ENCODE data around the gene WWP2. TPM values are rescaled to one million over a fixed set of nuclear protein-coding genes. Genes with fewer than 3 reads are reported as not detected.
"Not testable (repeated sequence)": the region's sequence is repeated elsewhere in the genome, so short reads cannot be mapped to it uniquely, and the experiment has no call there.

Gene WWP2
- polyA plus RNA-seq, 1 donor from 2014 or later: 11.9 TPM

- Histone ChIP-seq H4K20me1 (ENCODE audit: insufficient read depth) (no peaks in the 10 kb centered on the region), H3K79me2 (replicated peaks; ENCODE audit: insufficient read depth, low read length) (no peaks in the 10 kb centered on the region), H3K4me2 (ENCODE audit: low read length) (no peak overlapping the region), H3K9me3 (ENCODE audit: low read length) (no peaks in the 10 kb centered on the region), H3F3A (ENCODE audit: insufficient read depth, low read length, poor library complexity, severe bottlenecking) (no peaks in the 10 kb centered on the region), H3K9me2 (ENCODE audit: insufficient read depth, low read length) (no peaks in the 10 kb centered on the region), H2AFZ (ENCODE audit: low read depth, low read length) (no peak overlapping the region), H3K27me3 (ENCODE audit: insufficient read depth, low read depth, low read length) (no peaks in the 10 kb centered on the region), H3K36me3 (ENCODE audit: insufficient read depth, low read length) (no peaks in the 10 kb centered on the region), H3K27ac (ENCODE audit: low read length) (no peak overlapping the region), H3K9ac (ENCODE audit: low read length) (no peak overlapping the region), H3K4me3 (ENCODE audit: low read length) (no peak overlapping the region)
- TF ChIP-seq POLR2AphosphoS5 (IDR thresholded peaks at IDR 0.05) (no peak), EZH2 (IDR thresholded peaks at IDR 0.05; ENCODE audit: borderline replicate concordance, insufficient read depth, low read length, poor library complexity, severe bottlenecking) (no peak), SMC3 (conservative IDR thresholded peaks at IDR 0.05; ENCODE audit: poor library complexity) (no peak), REST (IDR thresholded peaks at IDR 0.05; ENCODE audit: borderline replicate concordance) (no peak), RAD21 (conservative IDR thresholded peaks at IDR 0.05) (no peak), MXI1 (conservative IDR thresholded peaks at IDR 0.05; ENCODE audit: poor library complexity, severe bottlenecking) (no peak), TAF1 (IDR thresholded peaks at IDR 0.05; ENCODE audit: low read depth) (no peak), EP300 (conservative IDR thresholded peaks at IDR 0.05; ENCODE audit: poor library complexity, severe bottlenecking) (no peak)
- TF ChIP-seq, protein P1, sequence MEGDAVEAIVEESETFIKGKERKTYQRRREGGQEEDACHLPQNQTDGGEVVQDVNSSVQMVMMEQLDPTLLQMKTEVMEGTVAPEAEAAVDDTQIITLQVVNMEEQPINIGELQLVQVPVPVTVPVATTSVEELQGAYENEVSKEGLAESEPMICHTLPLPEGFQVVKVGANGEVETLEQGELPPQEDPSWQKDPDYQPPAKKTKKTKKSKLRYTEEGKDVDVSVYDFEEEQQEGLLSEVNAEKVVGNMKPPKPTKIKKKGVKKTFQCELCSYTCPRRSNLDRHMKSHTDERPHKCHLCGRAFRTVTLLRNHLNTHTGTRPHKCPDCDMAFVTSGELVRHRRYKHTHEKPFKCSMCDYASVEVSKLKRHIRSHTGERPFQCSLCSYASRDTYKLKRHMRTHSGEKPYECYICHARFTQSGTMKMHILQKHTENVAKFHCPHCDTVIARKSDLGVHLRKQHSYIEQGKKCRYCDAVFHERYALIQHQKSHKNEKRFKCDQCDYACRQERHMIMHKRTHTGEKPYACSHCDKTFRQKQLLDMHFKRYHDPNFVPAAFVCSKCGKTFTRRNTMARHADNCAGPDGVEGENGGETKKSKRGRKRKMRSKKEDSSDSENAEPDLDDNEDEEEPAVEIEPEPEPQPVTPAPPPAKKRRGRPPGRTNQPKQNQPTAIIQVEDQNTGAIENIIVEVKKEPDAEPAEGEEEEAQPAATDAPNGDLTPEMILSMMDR (IDR thresholded peaks at IDR 0.05; ENCODE audit: poor library complexity, severe bottlenecking): no peak
These were observed 90.7 kb downstream of the WWP2 start for GRCh38 chr16:69852815-69853214.

DNA sequence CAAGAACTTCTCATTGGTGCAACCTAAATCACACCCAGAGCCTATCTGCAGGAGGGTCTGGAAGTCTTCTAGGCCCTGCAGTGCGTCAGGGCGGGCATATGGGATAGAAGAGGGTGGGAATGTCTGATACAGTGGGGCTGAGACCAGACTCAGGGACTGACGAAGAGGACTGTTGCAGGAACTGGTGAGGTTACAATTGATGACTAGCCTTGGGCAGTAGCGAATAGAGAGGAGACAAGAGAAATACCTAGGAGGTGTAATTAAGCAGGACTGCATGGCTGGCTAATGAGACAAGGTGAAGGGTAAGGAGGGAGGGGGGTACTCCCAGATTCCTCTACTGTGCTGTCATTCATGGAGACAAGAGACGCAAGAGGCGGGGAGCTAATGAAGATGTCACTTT, 91.3 kb downstream of the WWP2 start:
- H4K20me1 ChIP-seq (ENCODE audit: insufficient read depth): no peaks in the 10 kb centered on the region
- H3K27me3 ChIP-seq (ENCODE audit: insufficient read depth, low read depth, low read length): no peaks in the 10 kb centered on the region
- no peak overlapping the region for H2AFZ ChIP-seq (ENCODE audit: low read depth, low read length)
- no peaks in the 10 kb centered on the region for H3K36me3 ChIP-seq (ENCODE audit: insufficient read depth, low read length)
- no peaks in the 10 kb centered on the region for H3K9me3 ChIP-seq (ENCODE audit: low read length)
- no peaks in the 10 kb centered on the region for H3K79me2 ChIP-seq (replicated peaks; ENCODE audit: insufficient read depth, low read length)
- no peaks in the 10 kb centered on the region for H3K9me2 ChIP-seq (ENCODE audit: insufficient read depth, low read length)
- no peak overlapping the region for H3K4me3 ChIP-seq (ENCODE audit: low read length)
- H3K27ac ChIP-seq (ENCODE audit: low read length): no peak overlapping the region
- H3K4me2 ChIP-seq (ENCODE audit: low read length): no peak overlapping the region
- TF ChIP-seq REST (IDR thresholded peaks at IDR 0.05; ENCODE audit: borderline replicate concordance): no peak
- TF ChIP-seq MXI1 (conservative IDR thresholded peaks at IDR 0.05; ENCODE audit: poor library complexity, severe bottlenecking): no peak
- TF ChIP-seq SMC3 (conservative IDR thresholded peaks at IDR 0.05; ENCODE audit: poor library complexity): no peak
- TF ChIP-seq, protein P1 (IDR thresholded peaks at IDR 0.05; ENCODE audit: poor library complexity, severe bottlenecking): no peak
- no peak for TF ChIP-seq POLR2AphosphoS5 (IDR thresholded peaks at IDR 0.05)
- TF ChIP-seq EP300 (conservative IDR thresholded peaks at IDR 0.05; ENCODE audit: poor library complexity, severe bottlenecking): no peak
- TF ChIP-seq RAD21 (conservative IDR thresholded peaks at IDR 0.05): no peak
- no peak for TF ChIP-seq EZH2 (IDR thresholded peaks at IDR 0.05; ENCODE audit: borderline replicate concordance, insufficient read depth, low read length, poor library complexity, severe bottlenecking)
- H3F3A ChIP-seq (ENCODE audit: insufficient read depth, low read length, poor library complexity, severe bottlenecking): no peaks in the 10 kb centered on the region
- no peak overlapping the region for H3K9ac ChIP-seq (ENCODE audit: low read length)

DNA sequence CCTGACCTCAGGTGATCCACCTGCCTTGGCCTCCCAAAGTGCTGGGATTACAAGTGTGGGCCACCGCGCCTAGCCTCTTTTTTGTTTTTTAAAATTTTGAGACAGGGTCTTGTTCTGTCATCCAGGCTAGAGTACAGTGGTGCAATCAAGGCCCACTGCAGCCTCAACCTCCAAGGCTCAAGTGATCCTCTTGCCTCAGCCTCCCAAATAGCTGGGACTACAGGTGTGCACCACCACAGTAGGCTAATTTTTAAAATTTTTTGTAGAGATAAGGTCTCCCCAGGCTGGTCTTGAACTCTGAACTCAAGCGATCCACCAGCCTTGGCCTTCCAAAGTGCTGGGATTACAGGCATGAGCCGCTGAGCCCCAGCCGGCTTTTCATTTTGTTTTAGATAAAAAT, 92.6 kb downstream of the WWP2 start:
- H3K9ac ChIP-seq (ENCODE audit: low read length); H3K4me3 ChIP-seq (ENCODE audit: low read length); H2AFZ ChIP-seq (ENCODE audit: low read depth, low read length); H3F3A ChIP-seq (ENCODE audit: insufficient read depth, low read length, poor library complexity, severe bottlenecking); H3K9me2 ChIP-seq (ENCODE audit: insufficient read depth, low read length); H3K9me3 ChIP-seq (ENCODE audit: low read length); H3K4me2 ChIP-seq (ENCODE audit: low read length); H3K27me3 ChIP-seq (ENCODE audit: insufficient read depth, low read depth, low read length); H3K36me3 ChIP-seq (ENCODE audit: insufficient read depth, low read length); H4K20me1 ChIP-seq (ENCODE audit: insufficient read depth); H3K79me2 ChIP-seq (replicated peaks; ENCODE audit: insufficient read depth, low read length); H3K27ac ChIP-seq (ENCODE audit: low read length): not testable (repeated sequence)
